HG03139 (cell line): ENCODE data around the gene HGF.

ENCODE experiments used
- ATAC-seq: cut with Tn5 transposase; IDR thresholded peaks from one replicate; pipeline ENCODE4 v1.9.1; 2021; ENCODE audit not compliant: unreplicated experiment

The HGF gene

GRCh38 chr7:81776948-81777630 lies 7.2 kb upstream of the HGF start:
- ATAC-seq: no peak

DNA sequence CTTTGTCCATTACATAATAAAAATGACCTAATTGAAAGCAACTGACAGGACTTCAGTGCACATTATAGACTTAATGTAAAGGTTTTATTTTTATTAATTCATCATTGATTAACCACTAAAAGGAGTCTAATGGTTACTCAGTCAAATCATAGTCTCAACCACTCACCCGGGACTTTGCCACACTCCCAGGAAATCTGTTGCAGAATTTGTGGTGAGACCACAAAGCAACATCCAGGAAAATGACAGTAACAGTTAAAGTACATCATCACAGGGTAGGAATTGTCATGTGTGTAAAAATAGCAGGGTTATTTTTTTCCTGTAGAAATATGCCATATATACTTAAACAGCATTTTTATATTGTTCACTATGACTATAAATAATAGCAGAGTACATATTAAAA lies 6.3 kb upstream of the HGF start:
- ATAC-seq: no peak

DNA sequence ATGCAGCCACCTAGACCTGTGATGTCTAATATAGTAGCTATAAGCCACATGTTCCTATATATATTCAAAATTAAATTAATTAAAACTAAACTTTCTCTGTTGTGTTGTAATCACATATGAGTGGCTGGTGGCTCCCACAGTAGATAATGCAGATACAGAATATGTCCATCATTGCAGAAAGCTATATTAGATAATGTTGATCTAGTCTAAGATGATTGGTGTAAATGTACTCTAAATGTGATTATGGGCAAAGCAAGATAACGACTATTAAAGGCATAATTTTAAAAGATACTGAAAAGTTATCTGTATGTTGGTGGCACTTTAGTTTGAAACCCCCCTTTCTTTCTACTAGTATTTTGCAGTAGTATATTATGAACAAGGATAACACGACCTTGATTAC lies 5.7 kb upstream of the HGF start:
- no peak for ATAC-seq

GRCh38 chr7:81774551-81774950 lies 4.7 kb upstream of the HGF start:
- no peak for ATAC-seq

GRCh38 chr7:81770728-81771223 lies 929 bp upstream of the HGF start:
- ATAC-seq: no peak

GRCh38 chr7:81768951-81769778 lies 682 bp downstream of the HGF start:
- ATAC-seq: no peak

GRCh38 chr7:81767926-81768325 lies 1.9 kb downstream of the HGF start:
- ATAC-seq: no peak

GRCh38 chr7:81761821-81762220 lies 8.0 kb downstream of the HGF start:
- no peak for ATAC-seq

- ATAC-seq: no peak
Observed at GRCh38 chr7:81761031-81761430, 8.8 kb downstream of the HGF start.

- ATAC-seq: no peak
Observed at GRCh38 chr7:81754918-81755696, 14.7 kb downstream of the HGF start.

- ATAC-seq: no peak
Observed at GRCh38 chr7:81753392-81753791, 16.5 kb downstream of the HGF start.

- ATAC-seq: no peak
Observed at GRCh38 chr7:81752318-81752714, 17.5 kb downstream of the HGF start.

- no peak for ATAC-seq
Observed at GRCh38 chr7:81751619-81752317, 18.1 kb downstream of the HGF start.

GRCh38 chr7:81745637-81746036 lies 24.2 kb downstream of the HGF start:
- no peak for ATAC-seq

DNA sequence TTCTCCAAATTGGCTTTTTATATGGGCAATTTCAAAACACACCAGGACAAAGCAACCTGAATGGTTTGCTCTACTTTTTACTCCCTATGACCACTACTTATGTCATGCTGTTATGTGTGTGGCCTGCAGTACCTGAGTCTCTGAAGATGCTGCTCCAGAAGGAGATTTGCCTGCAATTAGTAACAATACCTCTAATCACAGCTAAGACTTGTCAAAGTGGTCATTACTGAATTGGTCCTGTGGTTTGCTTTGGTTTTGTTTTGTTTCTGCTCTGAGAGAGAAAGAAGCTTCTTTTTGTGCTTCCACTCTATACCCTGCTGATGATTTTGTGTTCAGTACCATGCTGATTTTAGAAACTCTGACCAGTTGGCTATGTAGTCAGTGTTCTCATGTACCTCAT lies 25.5 kb downstream of the HGF start:
- ATAC-seq: no peak

DNA sequence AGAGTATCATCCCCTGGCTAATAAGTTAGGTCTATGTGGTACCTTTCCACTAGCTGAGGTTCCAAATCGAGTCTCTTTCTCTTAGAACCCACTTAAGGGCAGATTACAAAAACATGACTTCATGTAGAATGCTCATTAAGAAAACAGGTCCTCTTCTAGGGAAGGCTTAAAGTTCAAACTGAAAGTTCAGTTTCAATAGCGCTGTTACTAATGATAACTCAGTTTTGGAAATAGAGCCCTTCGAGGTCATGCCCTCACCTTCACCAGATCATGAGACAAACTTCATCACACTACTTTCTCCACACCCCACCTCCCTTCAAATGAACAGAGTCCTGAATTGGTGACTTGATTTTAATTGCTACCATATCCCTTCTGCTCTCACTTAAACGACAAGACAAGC lies 26.2 kb downstream of the HGF start:
- ATAC-seq: no peak

DNA sequence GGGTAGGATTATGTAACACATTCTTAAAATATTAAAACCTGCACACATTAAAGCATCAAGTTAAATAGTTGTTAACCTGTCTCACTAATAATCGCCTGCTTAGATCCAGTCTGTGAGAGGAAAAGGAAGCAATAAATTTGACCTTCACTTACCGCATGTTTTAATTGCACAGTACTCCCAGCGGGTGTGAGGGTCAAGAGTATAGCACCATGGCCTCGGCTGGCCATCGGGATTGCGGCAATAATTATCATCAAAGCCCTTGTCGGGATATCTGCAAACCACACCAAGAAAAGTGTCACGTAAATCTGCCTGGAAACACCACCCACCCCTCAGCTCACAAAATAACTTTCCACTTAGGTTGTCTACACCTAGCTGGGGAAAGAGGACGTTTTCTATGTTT lies 26.6 kb downstream of the HGF start:
- ATAC-seq: no peak

- ATAC-seq: no peak
Observed at GRCh38 chr7:81740403-81740802, 29.4 kb downstream of the HGF start.

DNA sequence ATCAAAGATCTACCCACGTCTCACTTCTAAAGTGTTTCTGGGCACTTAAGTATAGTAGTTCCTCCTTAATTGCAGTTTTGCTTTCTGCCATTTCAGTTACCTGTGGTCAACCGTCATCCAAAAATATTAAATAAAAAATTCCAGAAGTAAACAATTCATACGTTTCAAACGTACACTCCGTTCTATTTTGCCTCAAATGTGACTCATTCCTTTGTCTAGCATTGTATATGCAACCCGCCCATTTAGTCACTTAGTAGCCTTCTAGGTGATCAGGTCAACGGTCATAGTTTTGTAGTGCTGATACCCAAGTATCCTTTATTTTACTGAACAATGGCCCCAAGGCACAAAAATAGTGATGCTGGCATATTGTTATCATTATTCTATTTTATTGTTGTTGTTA lies 33.8 kb downstream of the HGF start:
- no peak for ATAC-seq

- no peak for ATAC-seq
Observed at GRCh38 chr7:81725812-81726127, 44.1 kb downstream of the HGF start.
